Gastrocnemius medialis (tissue), 4 donors: ENCODE data around the gene CMIP. TPM values are rescaled to one million over a fixed set of nuclear protein-coding genes. Genes with fewer than 3 reads are reported as not detected.

Experiments used
- ATAC-seq, 2 donors: fragments of 150-250 bp; one replicate each; pipeline ENCODE4 v1.9.1; 2016
- DNase-seq, 2 donors: peaks; one replicate each; pipeline ENCODE4 v3.0.0-alpha.2; 2019
- H3K27ac ChIP-seq, 4 donors: fragments of 200-600 bp; sonication (generic); 1 replicate in 1 of 4; 2 replicates in 3 of 4; pipeline ENCODE4 v1.5.1; 2016 to 2018; ENCODE audit warnings: mild to moderate bottlenecking in 2 of 4, moderate library complexity in 1 of 4
- H3K27me3 ChIP-seq, 3 donors: fragments of 200-600 bp; sonication (generic) in 2 of 3; 1 replicate in 1 of 3; 2 replicates in 2 of 3; pipeline versions ENCODE4 v1.5.1 to v1.6.0; 2016 to 2019; ENCODE audit warnings: mild to moderate bottlenecking in 1 of 3, moderate library complexity in 1 of 3
- H3K36me3 ChIP-seq, 2 donors: fragments of 200-600 bp; sonication (generic) in 1 of 2; one replicate each; pipeline ENCODE4 v1.5.1; 2017 to 2018
- H3K4me1 ChIP-seq, 2 donors: fragments of 200-600 bp; sonication (generic) in 1 of 2; one replicate each; pipeline ENCODE4 v1.5.1; 2016 to 2017; ENCODE audit warnings: mild to moderate bottlenecking in 2 of 2
- H3K4me3 ChIP-seq, 4 donors: fragments of 200-600 bp; sonication (generic) in 3 of 4; 1 replicate in 1 of 4; 2 replicates in 3 of 4; pipeline ENCODE4 v1.5.1; 2016 to 2019; ENCODE audit warnings: mild to moderate bottlenecking in 2 of 4
- H3K9me3 ChIP-seq, 3 donors: fragments of 200-600 bp; sonication (generic) in 2 of 3; 1 replicate in 1 of 3; 2 replicates in 2 of 3; pipeline ENCODE4 v1.5.1; 2016 to 2019
- POLR2A ChIP-seq, 2 donors: fragments of 450-650 bp; IDR thresholded peaks; one replicate each; pipeline ENCODE4 v1.6.1; 2017; ENCODE audit warnings: antibody characterized with exemption in 2 of 2, mild to moderate bottlenecking in 2 of 2, moderate library complexity in 2 of 2
- in situ Hi-C, 4 donors: fragments of 200-750 bp; cut with MboI; loops; one replicate each; pipeline versions ENCODE4 v1.15.0 to v1.8.0; 2017; ENCODE audit warnings: low sequenced_read_pairs in 4 of 4
- intact Hi-C: fragments of 100-400 bp; cut with DNase I; formaldehyde crosslinking; loops from one replicate; pipeline ENCODE4 v1.15.1; 2023; ENCODE audit warnings: low total_unique reads
- total RNA-seq, 4 donors: library from RNA; depleted of rRNA; stranded (reverse); fragments of >200 nt; gene quantifications; one replicate each; pipeline versions ENCODE4 v1.1.0 to v1.2.3, GENCODE V29; 2016
- TF ChIP-seq, protein P1 (sequence below), 5 experiments: fragments of 450-650 bp in 3 of 5; fragments of 200-600 bp in 2 of 5; sonication (generic) in 2 of 5; IDR thresholded peaks in 4 of 5; conservative IDR thresholded peaks in 1 of 5; 1 replicate in 4 of 5; 2 replicates in 1 of 5; pipeline ENCODE4 v1.5.1; 2016 to 2019; ENCODE audit warnings: antibody characterized with exemption in 5 of 5, mild to moderate bottlenecking in 3 of 5, moderate library complexity in 3 of 5

The CMIP gene
- total RNA-seq, 4 donors from 2014 or later = 0.90 to 5.1 (median 2.7) TPM

DNA sequence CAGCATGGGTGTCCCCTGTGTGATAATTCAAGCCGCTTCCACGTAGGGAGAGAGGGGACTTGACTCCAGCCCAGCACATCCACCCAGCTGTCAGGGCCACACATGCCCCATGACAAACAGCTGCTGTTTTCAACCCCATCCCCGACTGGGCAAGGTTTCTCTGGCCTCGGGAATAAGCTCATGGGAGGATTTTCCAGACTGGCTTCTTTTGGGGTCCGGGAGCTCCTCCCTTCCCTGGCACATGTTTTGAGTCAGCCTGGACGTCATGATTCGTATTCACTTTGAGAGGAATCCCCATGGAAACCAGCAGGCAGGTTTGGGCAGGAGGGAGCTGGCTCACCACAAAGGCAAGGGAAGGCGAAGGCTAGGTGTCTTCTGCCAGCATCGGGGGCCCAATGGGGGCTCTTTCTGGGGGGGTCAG, 156.4 kb downstream of the CMIP start:
- no peak for ATAC-seq

DNA sequence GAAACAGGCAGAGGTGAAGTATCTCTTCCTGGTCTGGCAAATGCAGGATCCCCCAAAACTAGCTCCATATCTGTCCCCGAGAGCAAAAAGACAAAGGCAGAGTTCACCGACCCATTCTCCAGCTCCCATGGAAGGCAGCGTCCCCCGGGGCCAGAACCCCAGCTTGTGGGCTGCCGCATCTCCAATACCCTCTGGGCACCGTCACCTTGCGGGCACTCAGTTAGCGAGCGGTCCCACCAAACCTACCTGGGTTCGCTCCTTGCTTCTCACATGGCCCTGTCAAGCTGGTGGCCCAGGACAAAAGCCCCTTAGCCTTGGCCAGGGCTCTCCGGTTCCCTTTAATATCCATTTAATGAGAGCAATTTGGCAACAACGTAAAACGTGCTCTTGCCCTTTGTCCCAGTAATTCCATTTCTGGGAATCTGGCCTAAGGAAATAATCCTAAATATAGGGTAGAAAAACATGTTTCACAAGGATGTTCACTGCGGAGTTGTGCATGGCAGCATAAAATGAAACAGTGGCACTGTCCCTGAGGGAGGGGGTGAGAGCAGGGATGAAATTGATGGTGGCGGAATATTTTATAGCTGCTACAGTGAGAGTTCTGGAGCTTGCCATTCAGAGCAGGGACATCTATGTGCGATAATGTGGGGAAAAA, 157.1 kb downstream of the CMIP start:
- in situ Hi-C loops (no loop called here), intact Hi-C loops (no loop called here)
- Histone ChIP-seq H3K27ac (no peak overlapping the region), H3K4me1 (no peaks in the 10 kb centered on the region), H3K27me3 (no peaks in the 10 kb centered on the region), H3K4me3 (no peak overlapping the region), H3K36me3 (no peaks in the 10 kb centered on the region), H3K9me3 (no peaks in the 10 kb centered on the region)
- no peak for ATAC-seq
- no peak for DNase-seq
- TF ChIP-seq POLR2A (IDR thresholded peaks at IDR 0.05) = no peak
- TF ChIP-seq, protein P1, sequence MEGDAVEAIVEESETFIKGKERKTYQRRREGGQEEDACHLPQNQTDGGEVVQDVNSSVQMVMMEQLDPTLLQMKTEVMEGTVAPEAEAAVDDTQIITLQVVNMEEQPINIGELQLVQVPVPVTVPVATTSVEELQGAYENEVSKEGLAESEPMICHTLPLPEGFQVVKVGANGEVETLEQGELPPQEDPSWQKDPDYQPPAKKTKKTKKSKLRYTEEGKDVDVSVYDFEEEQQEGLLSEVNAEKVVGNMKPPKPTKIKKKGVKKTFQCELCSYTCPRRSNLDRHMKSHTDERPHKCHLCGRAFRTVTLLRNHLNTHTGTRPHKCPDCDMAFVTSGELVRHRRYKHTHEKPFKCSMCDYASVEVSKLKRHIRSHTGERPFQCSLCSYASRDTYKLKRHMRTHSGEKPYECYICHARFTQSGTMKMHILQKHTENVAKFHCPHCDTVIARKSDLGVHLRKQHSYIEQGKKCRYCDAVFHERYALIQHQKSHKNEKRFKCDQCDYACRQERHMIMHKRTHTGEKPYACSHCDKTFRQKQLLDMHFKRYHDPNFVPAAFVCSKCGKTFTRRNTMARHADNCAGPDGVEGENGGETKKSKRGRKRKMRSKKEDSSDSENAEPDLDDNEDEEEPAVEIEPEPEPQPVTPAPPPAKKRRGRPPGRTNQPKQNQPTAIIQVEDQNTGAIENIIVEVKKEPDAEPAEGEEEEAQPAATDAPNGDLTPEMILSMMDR (IDR thresholded peaks at IDR 0.05 in 4 of 5, conservative IDR thresholded peaks at IDR 0.05 in 1 of 5) = no peak

More for the DNA sequence above, 156.4 kb downstream of the CMIP start:
- in situ Hi-C loops (no loop called here), intact Hi-C loops (no loop called here)
- Histone ChIP-seq H3K9me3 (no peaks in the 10 kb centered on the region), H3K27ac (no peak overlapping the region), H3K27me3 (no peaks in the 10 kb centered on the region), H3K4me3 (no peak overlapping the region), H3K4me1 (no peaks in the 10 kb centered on the region), H3K36me3 (no peaks in the 10 kb centered on the region)
- TF ChIP-seq, protein P1 (IDR thresholded peaks at IDR 0.05 in 4 of 5, conservative IDR thresholded peaks at IDR 0.05 in 1 of 5) = no peak
- TF ChIP-seq POLR2A (IDR thresholded peaks at IDR 0.05) = no peak
- no peak for DNase-seq

DNA sequence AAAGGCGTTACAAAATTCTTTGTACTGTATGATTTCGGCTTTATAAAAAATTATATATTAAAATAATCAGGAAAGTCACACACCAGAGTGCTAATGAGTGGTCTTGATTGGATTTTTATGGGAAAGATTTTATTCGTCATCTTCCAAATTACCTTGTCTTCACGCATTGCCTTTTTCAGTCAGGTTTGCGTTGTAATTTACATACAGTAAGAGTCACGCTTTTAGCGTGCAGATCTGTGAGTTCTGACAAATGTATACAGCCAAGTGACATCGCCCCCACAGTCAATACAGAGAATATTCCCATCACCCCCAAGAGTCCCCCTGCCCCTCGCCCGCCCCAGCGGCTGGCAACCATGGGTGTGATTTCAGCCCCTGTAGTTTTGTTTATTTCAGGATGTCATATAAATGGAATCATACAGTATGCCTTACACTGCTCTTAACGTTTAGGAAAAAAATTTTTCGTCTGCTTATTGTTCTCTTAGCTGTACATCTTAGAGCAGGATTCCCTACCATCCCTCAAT, 157.7 kb downstream of the CMIP start:
- no peaks in the 10 kb centered on the region for H3K9me3 ChIP-seq
- DNase-seq = no peak
- intact Hi-C loops (no loop called here), in situ Hi-C loops (no loop called here)
- H3K27ac ChIP-seq = no peak overlapping the region
- H3K4me1 ChIP-seq = no peaks in the 10 kb centered on the region
- TF ChIP-seq POLR2A (IDR thresholded peaks at IDR 0.05) = no peak
- TF ChIP-seq, protein P1 (IDR thresholded peaks at IDR 0.05 in 4 of 5, conservative IDR thresholded peaks at IDR 0.05 in 1 of 5) = no peak
- ATAC-seq = no peak
- no peak overlapping the region for H3K4me3 ChIP-seq
- no peaks in the 10 kb centered on the region for H3K27me3 ChIP-seq
- no peaks in the 10 kb centered on the region for H3K36me3 ChIP-seq

DNA sequence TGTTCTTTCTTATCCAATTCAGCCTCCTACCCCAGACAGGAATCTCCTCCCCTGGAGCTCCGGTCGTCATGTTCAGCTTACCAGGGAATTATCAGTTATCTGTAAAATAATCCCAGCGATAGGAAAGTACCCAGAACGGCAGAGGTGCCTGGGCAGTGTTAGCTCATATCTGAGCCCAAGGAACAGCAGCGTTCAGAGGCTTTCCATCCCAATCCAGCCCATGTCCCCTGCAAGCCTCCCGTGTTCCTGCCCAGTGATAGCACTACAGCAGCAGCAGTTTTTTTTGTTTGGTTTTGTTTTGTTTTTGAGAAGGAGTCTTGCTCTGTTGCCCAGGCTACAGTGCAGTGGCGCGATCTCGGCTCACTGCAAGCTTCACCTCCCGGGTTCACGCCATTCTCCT, 158.2 kb downstream of the CMIP start:
- Histone ChIP-seq H3K9me3 (no peaks in the 10 kb centered on the region), H3K27ac (no peak overlapping the region), H3K36me3 (no peaks in the 10 kb centered on the region), H3K27me3 (no peaks in the 10 kb centered on the region), H3K4me1 (no peaks in the 10 kb centered on the region), H3K4me3 (no peak overlapping the region)
- TF ChIP-seq POLR2A (IDR thresholded peaks at IDR 0.05) = no peak
- TF ChIP-seq, protein P1 (IDR thresholded peaks at IDR 0.05 in 4 of 5, conservative IDR thresholded peaks at IDR 0.05 in 1 of 5) = no peak
- DNase-seq = no peak
- intact Hi-C loops = no loop called here
- no peak for ATAC-seq
- in situ Hi-C loops = no loop called here
